Glomerular visceral epithelial cell (primary cell): ENCODE data around the gene C3orf20.

Source experiments
- DNase-seq: peaks from one replicate; pipeline ENCODE4 v3.0.0-alpha.2; 2016; ENCODE audit errors: extremely low spot score

C3orf20 gene

GRCh38 chr3:14758959-14759358 is 84.0 kb downstream of the C3orf20 start:
- DNase-seq = no peak

GRCh38 chr3:14760185-14760584 is 85.2 kb downstream of the C3orf20 start:
- no peak for DNase-seq

- DNase-seq = no peak
These were observed 86.3 kb downstream of the C3orf20 start for GRCh38 chr3:14761121-14761672.

GRCh38 chr3:14761866-14762265 is 86.9 kb downstream of the C3orf20 start:
- DNase-seq = no peak

- no peak for DNase-seq
These were observed 87.8 kb downstream of the C3orf20 start for GRCh38 chr3:14762701-14763100.

- no peak for DNase-seq
These were observed 89.6 kb downstream of the C3orf20 start for GRCh38 chr3:14764331-14765059.

GRCh38 chr3:14765060-14765400 is 90.1 kb downstream of the C3orf20 start:
- no peak for DNase-seq

GRCh38 chr3:14765576-14766427 is 90.9 kb downstream of the C3orf20 start:
- no peak for DNase-seq

- DNase-seq = no peak
These were observed 91.7 kb downstream of the C3orf20 start for GRCh38 chr3:14766428-14767244.

- DNase-seq = no peak
These were observed 92.5 kb downstream of the C3orf20 start for GRCh38 chr3:14767245-14768051.

GRCh38 chr3:14768182-14768790 is 93.3 kb downstream of the C3orf20 start:
- no peak for DNase-seq

GRCh38 chr3:14768881-14769280 is 93.9 kb downstream of the C3orf20 start:
- no peak for DNase-seq

- no peak for DNase-seq
These were observed 94.8 kb downstream of the C3orf20 start for GRCh38 chr3:14769544-14770325.

GRCh38 chr3:14770591-14770990 is 95.7 kb downstream of the C3orf20 start:
- no peak for DNase-seq

GRCh38 chr3:14771593-14772497 is 96.9 kb downstream of the C3orf20 start:
- DNase-seq = no peak

GRCh38 chr3:14772533-14773138 is 97.7 kb downstream of the C3orf20 start:
- no peak for DNase-seq

- DNase-seq = no peak
These were observed 98.3 kb downstream of the C3orf20 start for GRCh38 chr3:14773281-14773680.

- DNase-seq = no peak
These were observed 98.8 kb downstream of the C3orf20 start for GRCh38 chr3:14773691-14774128.
